Activated T-cell treated with anti-CD3 and anti-CD28 coated beads, Interleukin-2, amount 50 U/mL, for 24 hours (primary cell): Measurements from ENCODE around the gene TTC28.
"Not testable (repeated sequence)": the region's sequence is repeated elsewhere in the genome, so short reads cannot be mapped to it uniquely, and the experiment has no call there.

Experiments
- DNase-seq: peaks from one replicate; pipeline ENCODE4 v3.0.0-alpha.2; 2020
- H3K27ac Mint-ChIP-seq: 2 replicates; pipeline ENCODE4 v1.8.0; 2020; ENCODE audit warnings: mild to moderate bottlenecking, mixed read lengths
- H3K27me3 Mint-ChIP-seq: 2 replicates; pipeline ENCODE4 v1.8.0; 2020; ENCODE audit warnings: mixed read lengths
- H3K36me3 Mint-ChIP-seq: 2 replicates; pipeline ENCODE4 v1.8.0; 2020; ENCODE audit warnings: low read depth, mixed read lengths
- H3K4me1 Mint-ChIP-seq: 2 replicates; pipeline ENCODE4 v1.8.0; 2020; ENCODE audit warnings: low read depth, mixed read lengths
- H3K4me3 Mint-ChIP-seq: 2 replicates; pipeline ENCODE4 v1.8.0; 2020; ENCODE audit warnings: mild to moderate bottlenecking, moderate library complexity, mixed read lengths
- H3K9me3 Mint-ChIP-seq: 2 replicates; pipeline ENCODE4 v1.8.0; 2020; ENCODE audit warnings: mixed read lengths

Gene TTC28

DNA sequence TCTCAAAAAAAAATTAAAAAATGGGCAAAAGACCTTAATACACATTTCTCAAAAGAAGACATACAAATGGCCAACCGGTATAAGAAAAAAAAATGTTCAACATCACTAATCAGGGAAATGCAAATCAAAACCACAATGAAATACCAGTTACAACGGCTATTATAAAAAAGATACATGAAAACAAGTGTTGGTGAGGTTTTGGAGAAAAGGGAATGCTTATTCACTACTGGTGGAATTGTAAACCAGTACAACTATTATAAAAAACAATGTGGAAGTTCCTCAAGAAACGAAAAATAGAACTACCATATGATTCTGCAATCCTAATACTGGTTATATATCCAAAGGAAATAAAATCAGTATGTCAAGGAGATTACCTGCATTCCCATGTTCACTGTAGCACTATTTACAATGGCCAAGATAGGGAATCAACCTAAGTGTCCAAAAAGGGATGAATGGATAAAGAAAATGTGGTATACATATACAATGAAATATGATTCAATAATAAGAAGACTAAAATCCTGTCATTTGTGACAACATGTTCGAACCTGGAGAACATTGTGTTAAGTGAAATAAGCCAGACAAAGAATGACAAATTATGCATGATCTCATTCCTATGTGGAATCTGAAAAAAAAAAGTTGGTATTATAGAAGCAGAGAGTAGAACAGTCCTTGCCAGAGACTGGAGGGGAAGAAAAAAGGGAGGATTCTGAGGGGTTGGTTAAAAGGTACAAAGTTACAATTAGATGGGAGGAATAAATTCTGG lies 503.7 kb downstream of the TTC28 start:
- Mint-ChIP-seq H3K4me3 (no peak overlapping the region), H3K9me3 (no peaks in the 10 kb centered on the region), H3K27ac (no peak overlapping the region), H3K27me3 (no peaks in the 10 kb centered on the region), H3K4me1 (no peaks in the 10 kb centered on the region), H3K36me3 (no peaks in the 10 kb centered on the region)
- no peak for DNase-seq

DNA sequence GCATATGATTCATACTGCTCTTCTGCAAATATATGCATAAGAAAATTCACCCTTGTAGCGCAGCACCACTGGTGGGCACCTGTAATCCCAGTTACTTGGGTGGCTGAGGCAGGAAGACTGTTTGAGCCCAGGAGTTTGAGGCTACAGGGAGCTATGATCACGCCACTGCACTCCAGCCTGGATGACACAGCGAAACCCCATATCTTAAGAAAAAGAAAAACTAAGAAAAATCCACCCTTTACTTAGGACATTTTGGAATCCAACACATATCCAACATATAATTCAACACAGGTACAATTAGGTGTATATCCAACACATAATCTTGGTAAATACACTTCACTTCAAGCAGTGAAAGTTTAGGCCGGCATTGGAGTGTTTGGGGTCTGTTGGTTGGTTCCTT lies 505.1 kb downstream of the TTC28 start:
- Mint-ChIP-seq H3K4me3 (no peak overlapping the region), H3K27me3 (no peaks in the 10 kb centered on the region), H3K36me3 (no peaks in the 10 kb centered on the region), H3K27ac (no peak overlapping the region), H3K4me1 (no peaks in the 10 kb centered on the region), H3K9me3 (no peaks in the 10 kb centered on the region)
- no peak for DNase-seq

DNA sequence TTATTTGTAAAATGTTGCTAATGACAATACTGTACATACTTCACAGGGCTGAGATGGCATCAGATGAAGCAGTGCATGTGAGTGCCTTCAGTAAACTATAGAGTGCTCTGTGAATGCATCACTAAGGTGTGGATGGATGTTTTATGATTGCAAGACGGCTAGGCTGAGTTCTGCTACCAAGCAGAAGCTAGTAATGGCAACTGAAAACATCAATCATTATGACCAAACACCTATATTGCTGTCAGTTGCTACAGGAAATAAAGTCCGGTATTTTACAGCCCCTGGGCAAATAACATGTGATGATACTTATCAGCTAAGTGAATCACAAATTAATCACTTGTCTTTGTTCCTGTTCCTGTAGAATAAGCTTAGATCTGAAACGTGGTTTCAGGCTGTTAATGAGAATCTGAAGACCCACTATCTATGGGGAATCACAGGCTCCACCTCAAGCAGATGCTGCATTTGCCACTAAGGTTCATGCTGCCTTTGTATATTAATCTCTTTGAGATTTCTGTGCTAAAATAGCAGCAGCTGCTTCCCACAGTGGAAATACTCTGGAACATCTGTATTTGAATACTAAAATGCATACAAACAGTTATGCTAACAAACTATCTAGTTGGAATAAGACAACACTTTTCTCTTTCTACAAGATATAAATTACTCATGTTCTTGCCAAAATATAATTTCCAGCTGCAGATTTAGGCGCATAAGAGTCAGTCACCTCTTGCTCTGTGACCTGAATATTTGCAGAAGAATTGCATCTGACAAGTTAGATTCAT lies 506.6 kb downstream of the TTC28 start:
- Mint-ChIP-seq H3K9me3 (peaks cover 2% of the 10 kb centered on the region), H3K4me3 (no peak overlapping the region), H3K36me3 (no peaks in the 10 kb centered on the region), H3K4me1 (no peaks in the 10 kb centered on the region), H3K27me3 (no peaks in the 10 kb centered on the region), H3K27ac (no peak overlapping the region)
- no peak for DNase-seq

DNA sequence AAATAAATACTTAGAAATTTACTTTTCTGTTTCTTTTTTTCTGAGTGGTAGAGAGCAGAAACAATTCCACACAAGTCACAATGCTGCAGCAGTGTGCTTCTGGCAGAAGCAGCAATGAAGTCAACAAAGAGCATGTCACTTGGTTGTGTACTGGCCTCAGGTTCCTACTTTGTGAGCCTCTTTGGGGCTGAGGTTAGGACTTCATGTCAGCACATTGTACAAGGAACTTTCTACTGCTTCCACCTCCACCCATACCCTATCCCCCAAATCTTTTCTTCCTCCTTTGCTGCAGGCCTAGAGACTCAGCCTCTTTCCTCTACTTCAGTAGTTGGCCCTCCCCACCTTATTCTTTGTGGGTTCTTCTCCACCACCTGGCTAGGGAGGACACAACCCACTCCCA lies 507.9 kb downstream of the TTC28 start:
- Mint-ChIP-seq H3K4me3 (no peak overlapping the region), H3K27ac (no peak overlapping the region), H3K9me3 (peaks cover 2% of the 10 kb centered on the region), H3K27me3 (no peaks in the 10 kb centered on the region), H3K4me1 (no peaks in the 10 kb centered on the region), H3K36me3 (no peaks in the 10 kb centered on the region)
- DNase-seq = no peak

DNA sequence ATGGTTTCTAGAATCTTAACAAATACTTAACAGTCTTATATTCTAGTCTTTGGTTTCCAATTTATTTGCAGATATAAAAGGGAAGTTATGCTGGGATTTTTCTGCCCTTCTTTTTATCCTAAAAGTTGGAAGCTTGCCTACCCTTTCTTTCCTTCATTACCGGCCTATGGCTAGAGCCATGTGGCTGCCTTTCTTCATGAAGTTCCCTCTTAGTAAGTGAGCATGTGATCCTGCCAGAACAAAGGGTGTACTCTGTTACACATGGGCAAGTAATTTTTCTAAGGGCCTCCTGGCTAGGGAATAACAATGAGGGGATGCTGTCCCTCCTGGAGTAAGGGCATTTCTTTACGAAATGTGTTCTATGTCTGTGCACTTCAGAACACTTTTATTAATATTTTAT lies 508.5 kb downstream of the TTC28 start:
- Mint-ChIP-seq H3K27ac (no peak overlapping the region), H3K4me3 (no peak overlapping the region)
- no peak for DNase-seq

DNA sequence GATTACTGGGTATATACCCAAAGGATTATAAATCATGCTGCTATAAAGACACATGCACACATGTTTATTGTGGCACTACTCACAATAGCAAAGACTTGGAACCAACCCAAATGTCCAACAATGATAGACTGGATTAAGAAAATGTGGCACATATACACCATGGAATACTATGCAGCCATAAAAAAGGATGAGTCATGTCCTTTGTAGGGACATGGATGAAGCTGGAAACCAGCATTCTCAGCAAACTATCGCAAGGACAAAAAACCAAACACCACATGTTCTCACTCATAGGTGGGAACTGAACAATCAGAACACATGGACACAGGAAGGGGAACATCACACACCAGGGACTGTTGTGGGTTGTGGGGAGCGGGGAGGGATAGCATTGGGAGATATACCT lies 510.3 kb downstream of the TTC28 start:
- H3K27ac Mint-ChIP-seq, DNase-seq, H3K27me3 Mint-ChIP-seq, H3K4me1 Mint-ChIP-seq, H3K9me3 Mint-ChIP-seq, H3K36me3 Mint-ChIP-seq, H3K4me3 Mint-ChIP-seq: not testable (repeated sequence)

More for the DNA sequence above, 508.5 kb downstream of the TTC28 start:
- Mint-ChIP-seq H3K36me3 (no peaks in the 10 kb centered on the region), H3K27me3 (no peaks in the 10 kb centered on the region), H3K4me1 (no peaks in the 10 kb centered on the region), H3K9me3 (peaks cover 2% of the 10 kb centered on the region)

DNA sequence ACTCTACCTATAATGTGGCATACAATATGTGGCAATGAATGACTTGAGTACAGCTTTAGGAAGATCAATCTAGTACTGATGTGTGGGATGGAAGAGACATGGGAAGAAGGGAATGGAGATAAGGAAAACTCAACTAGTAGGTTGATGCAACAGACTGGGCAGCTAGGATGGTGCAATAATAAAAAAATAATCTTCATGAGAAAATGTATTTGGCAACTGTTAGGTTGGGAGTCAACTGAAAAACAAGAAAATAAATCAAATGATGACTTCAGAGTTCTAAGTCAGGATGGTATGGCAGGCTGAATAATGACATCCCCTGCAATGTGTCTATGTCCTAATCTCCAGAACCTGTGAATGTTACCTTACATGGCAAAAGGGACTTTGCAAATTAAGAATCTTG lies 523.8 kb downstream of the TTC28 start:
- no peaks in the 10 kb centered on the region for H3K4me1 Mint-ChIP-seq
- H3K36me3 Mint-ChIP-seq = no peaks in the 10 kb centered on the region
- no peak overlapping the region for H3K27ac Mint-ChIP-seq
- H3K27me3 Mint-ChIP-seq = peaks cover 3% of the 10 kb centered on the region
- H3K4me3 Mint-ChIP-seq = no peak overlapping the region
- no peak for DNase-seq
- H3K9me3 Mint-ChIP-seq = peaks cover 8% of the 10 kb centered on the region

DNA sequence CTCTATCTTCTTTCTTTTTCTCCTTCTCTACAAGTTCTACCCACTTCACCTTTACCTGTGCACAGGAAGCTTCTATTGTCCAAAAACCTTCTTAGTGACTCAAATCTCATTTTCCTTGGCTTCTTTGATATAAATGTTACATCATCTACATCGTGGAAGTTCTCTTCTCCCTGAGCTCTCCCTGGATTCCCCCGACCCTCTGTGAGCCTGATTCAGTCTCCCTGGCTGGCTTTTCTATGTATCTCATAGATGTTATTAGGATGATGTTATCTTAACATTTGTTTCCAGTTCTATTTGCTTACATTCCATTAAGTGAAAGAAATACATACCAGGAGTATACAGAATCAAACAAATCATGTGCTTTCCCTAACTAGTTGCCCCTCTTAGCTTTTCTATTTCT lies 524.8 kb downstream of the TTC28 start:
- H3K9me3 Mint-ChIP-seq = peaks cover 8% of the 10 kb centered on the region
- H3K4me3 Mint-ChIP-seq = no peak overlapping the region
- peaks cover 3% of the 10 kb centered on the region for H3K27me3 Mint-ChIP-seq
- H3K36me3 Mint-ChIP-seq = no peaks in the 10 kb centered on the region
- no peaks in the 10 kb centered on the region for H3K4me1 Mint-ChIP-seq
- H3K27ac Mint-ChIP-seq = no peak overlapping the region
- no peak for DNase-seq

DNA sequence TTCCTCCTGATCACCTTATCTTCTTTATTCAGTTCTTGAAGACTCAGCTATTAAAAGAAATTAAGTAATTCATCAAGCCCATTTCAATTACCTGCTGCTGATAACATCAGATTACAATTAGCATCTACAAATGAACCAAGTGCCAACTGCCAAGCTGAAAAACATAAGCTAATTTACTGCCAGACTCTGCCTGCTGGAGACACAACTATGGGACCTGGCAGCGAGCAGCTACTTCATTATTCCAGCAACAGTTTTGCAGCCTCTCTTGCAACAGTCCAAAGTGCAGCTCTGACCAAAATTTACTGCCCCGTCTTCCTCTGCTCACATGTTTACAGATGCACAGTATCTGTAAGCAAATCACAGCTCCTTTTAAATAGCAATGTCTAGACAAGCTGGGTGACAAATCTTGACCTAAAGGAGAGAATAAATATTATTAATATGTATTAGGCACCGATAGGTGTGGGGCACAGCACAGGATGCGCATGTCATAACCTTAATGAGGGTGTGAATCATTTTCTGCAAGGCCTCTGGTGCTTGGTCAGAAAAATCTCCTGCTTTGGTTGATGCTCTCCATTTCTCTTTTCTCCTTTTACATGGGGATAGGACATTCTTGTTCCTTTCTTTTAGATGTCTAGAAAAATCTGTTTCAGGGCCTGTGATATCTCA lies 528.4 kb downstream of the TTC28 start:
- no peaks in the 10 kb centered on the region for H3K36me3 Mint-ChIP-seq
- no peaks in the 10 kb centered on the region for H3K9me3 Mint-ChIP-seq
- no peak overlapping the region for H3K27ac Mint-ChIP-seq
- DNase-seq = no peak
- no peaks in the 10 kb centered on the region for H3K4me1 Mint-ChIP-seq
- no peak overlapping the region for H3K4me3 Mint-ChIP-seq
- H3K27me3 Mint-ChIP-seq = no peaks in the 10 kb centered on the region

DNA sequence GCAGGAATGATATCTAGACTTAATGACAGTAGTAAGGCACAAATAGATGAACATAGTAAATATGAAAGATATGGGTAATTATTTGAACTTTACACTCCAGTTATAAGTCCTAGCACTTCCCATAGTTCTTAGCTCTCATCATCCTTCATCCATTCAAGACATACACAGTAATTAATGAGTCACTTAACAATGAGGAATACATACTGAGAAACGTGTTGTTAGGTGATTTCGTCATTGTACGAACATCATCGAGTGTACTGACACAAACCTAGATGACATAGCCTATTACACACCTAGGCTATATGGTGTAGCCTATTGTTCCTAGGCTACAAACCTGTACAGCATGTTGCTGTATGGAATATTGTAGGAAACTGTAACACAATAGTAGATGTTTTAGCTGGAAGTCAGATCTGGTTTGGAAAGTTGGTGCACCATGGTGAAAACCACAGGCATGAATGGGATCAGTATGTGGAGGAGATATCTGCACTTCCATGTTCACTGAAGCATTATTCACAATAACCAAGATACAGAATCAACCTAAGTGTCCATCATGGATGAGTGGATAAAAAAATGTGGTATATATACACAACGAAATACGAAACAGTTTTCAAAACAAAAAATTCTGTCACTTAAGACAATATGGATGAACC lies 530.7 kb downstream of the TTC28 start:
- no peak overlapping the region for H3K4me3 Mint-ChIP-seq

DNA sequence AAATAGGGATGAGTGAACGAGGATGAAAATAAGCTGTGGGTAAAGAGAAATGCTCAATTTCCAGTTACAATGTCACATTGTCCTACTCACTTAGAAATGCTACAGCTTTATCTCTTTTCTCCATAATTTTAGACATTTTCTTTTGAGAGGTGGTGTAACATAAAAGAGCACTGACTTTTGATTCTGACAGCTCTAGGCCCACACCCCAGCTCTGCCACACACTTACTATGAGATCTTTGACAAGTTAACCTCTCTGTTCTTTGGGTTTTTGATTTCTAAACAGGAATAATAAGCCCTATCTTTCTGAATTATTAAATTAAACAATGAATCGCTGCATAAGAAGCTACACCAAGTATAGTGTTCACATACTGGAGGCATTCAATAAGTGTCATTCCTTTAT lies 532.2 kb downstream of the TTC28 start:
- no peak for DNase-seq
- no peak overlapping the region for H3K4me3 Mint-ChIP-seq
- no peaks in the 10 kb centered on the region for H3K4me1 Mint-ChIP-seq
- H3K27me3 Mint-ChIP-seq = no peaks in the 10 kb centered on the region
- H3K27ac Mint-ChIP-seq = no peak overlapping the region
- H3K36me3 Mint-ChIP-seq = no peaks in the 10 kb centered on the region
- no peaks in the 10 kb centered on the region for H3K9me3 Mint-ChIP-seq

More for the DNA sequence above, 530.7 kb downstream of the TTC28 start:
- Mint-ChIP-seq H3K4me1 (no peaks in the 10 kb centered on the region), H3K36me3 (no peaks in the 10 kb centered on the region), H3K27me3 (no peaks in the 10 kb centered on the region), H3K27ac (no peak overlapping the region), H3K9me3 (no peaks in the 10 kb centered on the region)
- no peak for DNase-seq

DNA sequence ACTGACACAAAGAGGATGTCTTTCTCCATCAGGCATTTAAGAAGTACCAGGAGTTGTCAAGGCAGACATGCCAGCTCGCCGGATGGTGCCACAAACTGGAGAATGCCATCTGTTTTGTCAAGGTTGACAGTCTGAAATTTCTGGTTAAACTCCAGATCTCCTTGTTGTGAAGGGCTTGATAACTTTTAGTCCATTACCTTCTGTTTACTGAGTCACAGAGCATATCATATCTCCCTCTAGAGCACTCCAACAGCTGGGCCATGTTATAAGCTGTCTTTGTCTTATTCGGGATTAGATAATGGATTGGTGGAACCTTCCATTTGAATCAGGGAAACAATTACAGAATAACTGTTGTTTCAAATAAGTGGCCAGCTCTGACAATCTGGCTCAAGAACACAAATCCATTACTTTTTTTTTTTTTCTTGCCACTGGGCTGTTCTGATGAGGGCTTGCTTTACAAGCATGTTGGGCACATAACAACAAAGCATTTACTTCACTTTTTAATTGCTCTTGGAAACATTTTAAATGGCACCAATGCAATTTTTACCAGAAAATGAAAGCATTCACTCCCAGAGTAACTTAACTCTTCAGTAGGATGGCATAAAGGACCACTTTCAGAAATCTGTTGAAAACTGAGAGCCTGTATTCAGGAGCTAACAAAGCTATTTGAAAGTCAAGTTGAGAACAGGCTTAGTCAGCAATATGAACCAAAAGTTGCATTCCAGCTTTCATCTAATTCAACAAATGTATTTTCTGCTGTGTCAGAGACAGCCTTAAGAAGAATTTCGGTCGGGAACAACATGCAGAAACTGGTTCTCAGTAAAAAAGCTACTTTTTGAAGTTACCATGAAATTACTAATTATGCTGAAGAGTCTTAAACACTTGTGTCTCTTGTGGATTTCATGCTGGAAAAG lies 533.0 kb downstream of the TTC28 start:
- H3K4me3 Mint-ChIP-seq = no peak overlapping the region
- no peaks in the 10 kb centered on the region for H3K9me3 Mint-ChIP-seq
- DNase-seq = no peak

DNA sequence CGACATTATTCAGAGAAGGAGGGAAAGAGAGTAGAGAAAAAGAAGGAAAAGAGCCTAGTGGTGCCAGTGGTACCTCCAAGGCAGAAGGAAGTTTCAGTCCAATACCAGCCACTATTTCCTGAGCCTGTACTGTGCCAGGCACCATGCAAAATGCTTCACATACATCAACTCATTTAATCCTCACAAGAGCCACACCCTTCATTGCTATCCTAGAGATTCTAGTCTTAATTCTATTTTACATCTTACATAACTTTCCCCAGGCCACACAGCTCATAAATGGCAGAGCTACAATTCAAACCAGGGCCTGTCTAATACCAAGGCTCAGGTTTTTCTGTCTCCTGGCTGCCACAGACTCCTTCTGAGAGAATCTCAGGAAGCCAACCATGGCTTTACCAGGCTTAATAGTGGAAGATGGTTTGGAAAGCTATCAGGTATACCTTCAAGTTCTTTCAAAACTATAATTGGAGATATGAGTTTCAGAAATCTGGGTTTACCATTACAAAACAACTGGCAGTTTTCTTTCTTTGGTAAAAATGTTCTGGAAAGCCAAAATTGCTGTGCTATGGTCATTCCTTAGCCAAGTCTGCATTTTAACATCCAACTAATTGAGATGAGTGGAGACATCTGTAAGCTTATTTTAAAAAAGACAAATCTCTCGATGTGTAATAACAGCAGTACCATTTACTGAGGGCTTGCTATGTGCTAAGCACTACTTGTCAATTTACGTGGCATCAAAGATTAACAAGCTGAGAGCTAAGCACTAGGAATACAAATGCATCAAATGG lies 535.5 kb downstream of the TTC28 start:
- H3K36me3 Mint-ChIP-seq = no peaks in the 10 kb centered on the region
- peaks cover 1% of the 10 kb centered on the region for H3K4me1 Mint-ChIP-seq
- no peaks in the 10 kb centered on the region for H3K9me3 Mint-ChIP-seq
- no peak overlapping the region for H3K4me3 Mint-ChIP-seq
- no peaks in the 10 kb centered on the region for H3K27me3 Mint-ChIP-seq
- no peak overlapping the region for H3K27ac Mint-ChIP-seq
- DNase-seq = no peak

More for the DNA sequence above, 533.0 kb downstream of the TTC28 start:
- no peaks in the 10 kb centered on the region for H3K27me3 Mint-ChIP-seq
- H3K36me3 Mint-ChIP-seq = no peaks in the 10 kb centered on the region
- no peaks in the 10 kb centered on the region for H3K4me1 Mint-ChIP-seq
- no peak overlapping the region for H3K27ac Mint-ChIP-seq
